K562 (cell line): ENCODE data around the gene SLC20A1. TPM values are rescaled to one million over a fixed set of nuclear protein-coding genes. Genes with fewer than 3 reads are reported as not detected.

Source experiments
- ADNP ChIP-seq: fragments of 200-800 bp; sonication (Bioruptor generic); IDR thresholded peaks from 2 replicates; pipeline ENCODE4 v1.6.1; 2016; ENCODE audit warnings: missing genetic modification characterization, missing compliant biosample characterization
- BMI1 ChIP-seq: fragments of 150-350 bp; IDR thresholded peaks from 2 replicates; pipeline ENCODE4 v1.6.1; 2014; ENCODE audit warnings: low read length
- DIDO1 ChIP-seq: fragments of 450-650 bp; IDR thresholded peaks from 2 replicates; pipeline ENCODE4 v1.6.1; 2016; ENCODE audit warnings: low read depth, missing biosample characterization, missing genetic modification characterization
- E2F6 ChIP-seq, 2 experiments: IDR thresholded peaks; 2 replicates each; pipeline ENCODE4 v1.6.1; 2011; ENCODE audit warnings: borderline replicate concordance in 1 of 2, control low read depth in 1 of 2, low read depth in 1 of 2, low read length in 1 of 2, mild to moderate bottlenecking in 1 of 2, mixed read lengths in 1 of 2, moderate library complexity in 1 of 2; ENCODE audit not compliant: insufficient read depth in 1 of 2, insufficient read length in 1 of 2, poor library complexity in 1 of 2, severe bottlenecking in 1 of 2; ENCODE audit errors: extremely low read depth in 1 of 2
- ELF2 ChIP-seq: fragments of 250-450 bp; sonication (Bioruptor Pico); IDR thresholded peaks from 2 replicates; pipeline ENCODE4 v1.5.0; 2021; ENCODE audit warnings: mild to moderate bottlenecking
- EP300 ChIP-seq: IDR thresholded peaks from 2 replicates; pipeline ENCODE4 v1.6.1; 2012; ENCODE audit warnings: low read length, improper control_type of control experiment
- FIP1L1 ChIP-seq: fragments of 200-400 bp; formaldehyde crosslinking; IDR thresholded peaks from 2 replicates; pipeline ENCODE4 v1.6.1; 2018; ENCODE audit warnings: mild to moderate bottlenecking, low read depth, low read length; ENCODE audit not compliant: poor library complexity, severe bottlenecking
- GABPB1 ChIP-seq: sonication (generic); formaldehyde crosslinking; IDR thresholded peaks from 2 replicates; pipeline ENCODE4 v1.8.0; 2022; ENCODE audit warnings: mild to moderate bottlenecking, missing genetic modification reagents
- GATA2 ChIP-seq: sonication (generic); formaldehyde crosslinking; IDR thresholded peaks from 2 replicates; pipeline ENCODE4 v1.4.0; 2020; ENCODE audit warnings: mild to moderate bottlenecking, missing genetic modification reagents
- JUND ChIP-seq, 2 experiments: IDR thresholded peaks; 2 replicates in 1 of 2; 3 replicates in 1 of 2; pipeline ENCODE4 v1.6.1; 2011; ENCODE audit warnings: borderline replicate concordance in 2 of 2, low read depth in 2 of 2, low read length in 2 of 2, improper control_type of control experiment in 1 of 2, missing biosample characterization in 1 of 2, missing genetic modification characterization in 1 of 2, missing genetic modification reagents in 1 of 2
- KAT2B ChIP-seq: IDR thresholded peaks from one replicate; pipeline ENCODE4 v1.6.1; 2012; ENCODE audit warnings: low read depth, mild to moderate bottlenecking, control low read depth, inconsistent platforms, low read length, moderate library complexity
- LCOR ChIP-seq: sonication (generic); formaldehyde crosslinking; IDR thresholded peaks from 2 replicates; pipeline ENCODE4 v1.8.0; 2022; ENCODE audit warnings: mild to moderate bottlenecking, missing genetic modification reagents
- MCM5 ChIP-seq: fragments of 450-650 bp; IDR thresholded peaks from 2 replicates; pipeline ENCODE4 v1.6.1; 2016; ENCODE audit warnings: low read depth
- MTA3 ChIP-seq: fragments of 450-650 bp; formaldehyde crosslinking; IDR thresholded peaks from 2 replicates; pipeline ENCODE4 v1.6.1; 2017; ENCODE audit warnings: mild to moderate bottlenecking, borderline replicate concordance
- MYBL2 ChIP-seq, 2 experiments: fragments of 450-650 bp in 1 of 2; sonication (generic) in 1 of 2; formaldehyde crosslinking in 1 of 2; IDR thresholded peaks; 2 replicates each; pipeline versions ENCODE4 v1.6.1 to v1.8.1; 2017 to 2022; ENCODE audit warnings: borderline replicate concordance in 1 of 2, inconsistent platforms in 1 of 2, low read depth in 1 of 2, mild to moderate bottlenecking in 1 of 2, missing genetic modification reagents in 1 of 2, moderate library complexity in 1 of 2
- POLR2AphosphoS5 ChIP-seq: IDR thresholded peaks from 2 replicates; pipeline ENCODE4 v1.6.1; 2011; ENCODE audit warnings: mild to moderate bottlenecking, low read depth, low read length, moderate library complexity; ENCODE audit not compliant: control insufficient read depth, insufficient read depth
- RB1 ChIP-seq: fragments of 450-650 bp; IDR thresholded peaks from 2 replicates; pipeline ENCODE4 v1.6.1; 2017; ENCODE audit warnings: low read depth, mild to moderate bottlenecking
- RBM15 ChIP-seq: fragments of 200-400 bp; formaldehyde crosslinking; IDR thresholded peaks from 2 replicates; pipeline ENCODE4 v1.6.1; 2018; ENCODE audit warnings: mild to moderate bottlenecking, low read length, moderate library complexity; ENCODE audit not compliant: insufficient read depth
- SFPQ ChIP-seq: fragments of 200-400 bp; formaldehyde crosslinking; IDR thresholded peaks from 2 replicates; pipeline ENCODE4 v1.6.1; 2017; ENCODE audit warnings: mild to moderate bottlenecking, low read depth, low read length, moderate library complexity
- TARDBP ChIP-seq: fragments of 450-650 bp; IDR thresholded peaks from 2 replicates; pipeline ENCODE4 v1.6.1; 2016
- USF2 ChIP-seq: sonication (generic); formaldehyde crosslinking; IDR thresholded peaks from 2 replicates; pipeline ENCODE4 v1.5.0; 2020; ENCODE audit warnings: missing genetic modification reagents
- ZBTB17 ChIP-seq: fragments of 450-650 bp; formaldehyde crosslinking; IDR thresholded peaks from 2 replicates; pipeline ENCODE4 v1.4.0; 2020; ENCODE audit warnings: mild to moderate bottlenecking
- ZZZ3 ChIP-seq: fragments of 450-650 bp; IDR thresholded peaks from 2 replicates; pipeline ENCODE4 v1.6.1; 2016; ENCODE audit warnings: antibody characterized with exemption, mild to moderate bottlenecking, moderate library complexity
- polyA plus RNA-seq, 8 experiments: library from polyadenylated mRNA; depleted of rRNA in 4 of 8; stranded (reverse) in 5 of 8; unstranded in 3 of 8; fragments of >200 nt; fragmentation: Nextera tagmentation in 2 of 8; fragmentation: Illumina TruSeq in 1 of 8; extraction: Ambion mirVana in 2 of 8; extraction: Trizol in 1 of 8; gene quantifications; 2 replicates each; pipeline versions ENCODE4 v1.2.1 to v1.2.3, GENCODE V29; 2011 to 2014; ENCODE audit warnings: inconsistent platforms in 1 of 8, missing spikeins in 1 of 8
- total RNA-seq, 7 experiments: library from RNA; depleted of rRNA in 6 of 7; stranded (reverse); fragments of >200 nt in 6 of 7; fragmentation: Illumina TruSeq in 2 of 7; extraction: Trizol in 2 of 7; gene quantifications; 2 replicates each; pipeline versions ENCODE4 v1.2.1 to v1.2.3, GENCODE V29; 2011 to 2021; ENCODE audit warnings: low replicate concordance in 1 of 7

The SLC20A1 gene
- total and polyA plus RNA-seq, 9 of the 15 experiments (the other 6 are each of a cell fraction or from before 2014, with no cell fraction given) = 53.8 to 150 (median 74.7) TPM

- TF ChIP-seq RBM15 (no peak), FIP1L1 (peak; percentile 67), LCOR (CRISPR knock-in tag) (peak; percentile 65), EP300 (peak; percentile 10; the same call in 1 of the 2 replicates), JUND (IDR thresholded peaks at IDR 0.05; ENCODE audit: borderline replicate concordance, low read depth, low read length) (no peak; the same call in 1 of the 2 replicates), JUND (tag; IDR thresholded peaks at IDR 0.05; ENCODE audit: borderline replicate concordance, low read depth, low read length) (peak; percentile 66; the same call in 1 of the 3 replicates), E2F6 (IDR thresholded peaks at IDR 0.05; ENCODE audit: borderline replicate concordance in 1 of 2, extremely low read depth in 1 of 2, insufficient read depth in 1 of 2, insufficient read length in 1 of 2, low read depth in 1 of 2, low read length in 1 of 2, poor library complexity in 1 of 2, severe bottlenecking in 1 of 2) (peak; percentile 40 to 65), DIDO1 (tag) (no peak), BMI1 (no peak), RB1 (peak; percentile 3; the same call in 1 of the 2 replicates), MTA3 (peak; percentile 98), POLR2AphosphoS5 (peak; percentile 91), ZZZ3 (no peak), USF2 (CRISPR knock-in tag) (peak; percentile 78), MYBL2 (IDR thresholded peaks at IDR 0.05; ENCODE audit: low read depth) (no peak), MYBL2 (CRISPR knock-in tag; IDR thresholded peaks at IDR 0.05; ENCODE audit: borderline replicate concordance) (no peak), ZBTB17 (CRISPR knock-in tag) (0 out of 2 replicates have a peak, but pooled peaks have one; percentile 36), ELF2 (CRISPR knock-in tag) (no peak), TARDBP (no peak), SFPQ (no peak), ADNP (no peak), KAT2B (no peak), MCM5 (no peak), GABPB1 (CRISPR knock-in tag) (no peak; the same call in 1 of the 2 replicates), GATA2 (CRISPR knock-in tag) (peak; percentile 27; the same call in 1 of the 2 replicates)
Measured at GRCh38 chr2:112645310-112646101, at the start of gene SLC20A1 (continued).
